Activated CD8-positive, alpha-beta memory T cell treated with anti-CD3 and anti-CD28 coated beads for 48 hours (primary cell): ENCODE data around the gene RIBC1.
"Not testable (repeated sequence)": the region's sequence is repeated elsewhere in the genome, so short reads cannot be mapped to it uniquely, and the experiment has no call there.

ENCODE experiments used
- DNase-seq, 3 experiments: peaks; one replicate each; pipeline ENCODE4 v3.0.0-alpha.2; 2020; ENCODE audit warnings: low read depth in 2 of 3, low spot score in 2 of 3

The RIBC1 gene

GRCh38 chrX:53435997-53436396 lies 13.3 kb downstream of the RIBC1 start:
- DNase-seq = no peak

- DNase-seq = no peak
Observed at GRCh38 chrX:53437206-53437605, 14.5 kb downstream of the RIBC1 start.

GRCh38 chrX:53438174-53438831 lies 15.6 kb downstream of the RIBC1 start:
- no peak for DNase-seq

GRCh38 chrX:53438832-53439230 lies 16.2 kb downstream of the RIBC1 start:
- DNase-seq = no peak

- no peak for DNase-seq
Observed at GRCh38 chrX:53440101-53440500, 17.4 kb downstream of the RIBC1 start.

- no peak for DNase-seq
Observed at GRCh38 chrX:53440621-53441517, 18.2 kb downstream of the RIBC1 start.

GRCh38 chrX:53441531-53442321 lies 19.1 kb downstream of the RIBC1 start:
- DNase-seq = peak; percentile 40 to 59 (median 50)

GRCh38 chrX:53442322-53442631 lies 19.6 kb downstream of the RIBC1 start:
- DNase-seq = no peak

GRCh38 chrX:53445977-53446376 lies 23.3 kb downstream of the RIBC1 start:
- no peak for DNase-seq

- DNase-seq = no peak
Observed at GRCh38 chrX:53447441-53447840, 24.8 kb downstream of the RIBC1 start.

GRCh38 chrX:53449632-53450031 lies 27.0 kb downstream of the RIBC1 start:
- no peak for DNase-seq

- no peak for DNase-seq
Observed at GRCh38 chrX:53452812-53453211, 30.1 kb downstream of the RIBC1 start.

GRCh38 chrX:53456254-53456653 lies 33.6 kb downstream of the RIBC1 start:
- no peak for DNase-seq

- no peak for DNase-seq
Observed at GRCh38 chrX:53458082-53458481, 35.4 kb downstream of the RIBC1 start.

- DNase-seq = not testable (repeated sequence)
Observed at GRCh38 chrX:53468659-53469058, 46.0 kb downstream of the RIBC1 start.

GRCh38 chrX:53471346-53471745 lies 48.7 kb downstream of the RIBC1 start:
- DNase-seq = no peak

GRCh38 chrX:53474707-53475106 lies 52.0 kb downstream of the RIBC1 start:
- no peak for DNase-seq

- DNase-seq = no peak
Observed at GRCh38 chrX:53476371-53476770, 53.7 kb downstream of the RIBC1 start.

GRCh38 chrX:53479301-53479700 lies 56.6 kb downstream of the RIBC1 start:
- DNase-seq = no peak
